ENCODE data around the gene RPL10. TPM values are rescaled to one million over a fixed set of nuclear protein-coding genes. Genes with fewer than 3 reads are reported as not detected.
A peak's percentile ranks its signal among the peaks of the same experiment; 100 is the strongest.

The RPL10 gene
- total and polyA plus RNA-seq, 2 of the 8 experiments (the other 6 are each of a cell fraction or from before 2014, with no cell fraction given) = 2,633 to 4,293 TPM

- peak overlapping the region; percentile 90; the same call in 1 of the 2 replicates for H4K8ac ChIP-seq (ENCODE audit: extremely low read depth, insufficient read depth, low read length)
- H3K27me3 ChIP-seq (replicated peaks in 1 of 4; ENCODE audit: control insufficient read depth in 3 of 4, extremely low read depth in 1 of 4, insufficient read depth in 3 of 4, low read length in 3 of 4) = no peaks in the 10 kb centered on the region
- no peak overlapping the region for H2AK5ac ChIP-seq (ENCODE audit: low read depth, low read length)
- H3K27ac ChIP-seq (ENCODE audit: low read depth, low read length) = peak overlapping the region; percentile 95
- no peak overlapping the region; the same call in 1 of the 2 replicates for H2BK12ac ChIP-seq (ENCODE audit: low read depth, low read length)
- H4K5ac ChIP-seq (ENCODE audit: insufficient read length, low read depth, low read length) = peak overlapping the region; percentile 53
- no peak overlapping the region for H2AFZ ChIP-seq (ENCODE audit: low read length)
- ChIA-PET POLR2A (ENCODE audit: partially characterized antibody) (interaction anchor here (0.8 to 8.4 kb wide), 37 partner anchors 11 to 137 kb away, joined by 3 to 124 read pairs (median 5); partner anchors contain the start of genes ATP6AP1, DNASE1L1, EMD and FAM3A), CTCF (ENCODE audit: partially characterized antibody) (interaction anchor here (0.8 to 4.9 kb wide), 8 partner anchors 10 to 452 kb away, joined by 3 to 20 read pairs (median 4); partner anchors contain the start of genes DNASE1L1 and FLNA)
- peak overlapping the region; percentile 93 for H3K18ac ChIP-seq (ENCODE audit: extremely low read depth, low read length)
- peak overlapping the region; percentile 85 for H2BK5ac ChIP-seq (ENCODE audit: low read depth, low read length)
- peak overlapping the region; percentile 95 for H3K4ac ChIP-seq (replicated peaks; ENCODE audit: insufficient read length, low read depth, low read length)
- H3K79me2 ChIP-seq (ENCODE audit: control insufficient read depth in 1 of 2, insufficient read depth in 2 of 2, low read length in 2 of 2) = peaks cover 0 to 15% of the 10 kb centered on the region in 2 experiments; a peak in 2 of 4 replicates
- peak overlapping the region; percentile 25 for H4K91ac ChIP-seq (replicated peaks; ENCODE audit: insufficient read length, low read length)
- DNase-seq (ENCODE audit: low read depth in 1 of 2, low spot score in 2 of 2) = peak in 1 of 2 experiments; percentile 64
- no peaks in the 10 kb centered on the region for H3K79me1 ChIP-seq (ENCODE audit: low read depth, low read length)
- H3K14ac ChIP-seq (ENCODE audit: insufficient read length) = no peak overlapping the region
- H3K36me3 ChIP-seq (ENCODE audit: control insufficient read depth in 2 of 4, insufficient read depth in 4 of 4, low read length in 3 of 4) = peaks cover 13 to 25% (median 19%) of the 10 kb centered on the region in 4 experiments
- H3K56ac ChIP-seq (replicated peaks; ENCODE audit: insufficient read length, low read depth, low read length) = peak overlapping the region; percentile 83
- H2BK120ac ChIP-seq (replicated peaks; ENCODE audit: low read depth, low read length) = no peak overlapping the region
- no peaks in the 10 kb centered on the region for H3K9me3 ChIP-seq (ENCODE audit: insufficient read depth in 2 of 2, low read depth in 1 of 2, low read length in 1 of 2)
- 11% methylated on average over 45 of the region's 49 CpGs; no CpG with 5 or more reads in 1 of the 2 experiments for WGBS, 2 experiments (ENCODE audit: extremely low coverage in 1 of 2, insufficient coverage in 1 of 2, insufficient read length in 1 of 2, insufficient replicate concordance in 2 of 2, low coverage in 1 of 2, low lambda C conversion rate in 2 of 2, missing lambda C conversion rate in 1 of 2)
- no peak overlapping the region for H2BK20ac ChIP-seq (ENCODE audit: low read length)
- H3K4me2 ChIP-seq (ENCODE audit: insufficient read depth in 1 of 2, low read depth in 2 of 2, low read length in 2 of 2) = peak overlapping the region; percentile 72 to 85
- FAIRE-seq = no peak
- peaks cover 3 to 4% of the 10 kb centered on the region in 2 experiments for H4K20me1 ChIP-seq (replicated peaks in 1 of 2; ENCODE audit: control insufficient read depth in 1 of 2, insufficient read depth in 2 of 2, low read length in 2 of 2)
- H3K23ac ChIP-seq (ENCODE audit: insufficient read length) = no peak overlapping the region
- peak overlapping the region; percentile 82 to 99 (median 96) for H3K4me3 ChIP-seq (ENCODE audit: extremely low read depth in 1 of 4, insufficient read depth in 2 of 4, low read depth in 3 of 4, low read length in 4 of 4)
- peaks cover 0 to 6% (median 0%) of the 10 kb centered on the region in 4 experiments; a peak in 2 of 7 replicates for H3K4me1 ChIP-seq (replicated peaks in 1 of 4; ENCODE audit: control insufficient read depth in 3 of 4, insufficient read depth in 4 of 4, low read length in 3 of 4)
- H2BK15ac ChIP-seq (ENCODE audit: low read length) = no peak overlapping the region
- peak overlapping the region; percentile 62 to 99 (median 95) for H3K9ac ChIP-seq (replicated peaks in 1 of 4; ENCODE audit: extremely low read depth in 1 of 4, low read depth in 3 of 4, low read length in 3 of 4)
- peaks cover 6% of the 10 kb centered on the region; the same call in 1 of the 2 replicates for H3K23me2 ChIP-seq (ENCODE audit: low read depth, low read length)
- TF ChIP-seq POU5F1 (IDR thresholded peaks at IDR 0.05; ENCODE audit: low read depth, low read length) (no peak), RFX5 (IDR thresholded peaks at IDR 0.05; ENCODE audit: borderline replicate concordance, low read depth, low read length) (no peak), SAP30 (IDR thresholded peaks at IDR 0.05; ENCODE audit: insufficient read depth, insufficient replicate concordance, low read length) (peak; percentile 32), BCL11A (IDR thresholded peaks at IDR 0.05; ENCODE audit: low read depth in 2 of 2, low read length in 2 of 2) (no peak), RAD21 (IDR thresholded peaks at IDR 0.05 in 1 of 2, conservative IDR thresholded peaks at IDR 0.05 in 1 of 2; ENCODE audit: low read depth in 2 of 2, low read length in 2 of 2) (peak; percentile 5 to 30; a peak in 2 of 4 replicates)
Measured at GRCh38 chrX:154398668-154399526, 720 bp downstream of the RPL10 start.
